DND-41 (cell line): ENCODE results near the gene TP63.
"Not testable (repeated sequence)": the region's sequence is repeated elsewhere in the genome, so short reads cannot be mapped to it uniquely, and the experiment has no call there.

ENCODE experiments used
- EZH2 ChIP-seq: IDR thresholded peaks from 3 replicates; pipeline ENCODE4 v1.6.1; 2012; ENCODE audit warnings: borderline replicate concordance, low read depth, mild to moderate bottlenecking, moderate library complexity, low read length, inconsistent platforms; ENCODE audit not compliant: severe bottlenecking
- TF ChIP-seq, protein P1 (sequence below): IDR thresholded peaks from 2 replicates; pipeline ENCODE4 v1.5.1; 2012; ENCODE audit warnings: borderline replicate concordance, low read length, moderate library complexity, mild to moderate bottlenecking; ENCODE audit not compliant: poor library complexity, severe bottlenecking; ENCODE audit errors: extremely low read depth

DNA sequence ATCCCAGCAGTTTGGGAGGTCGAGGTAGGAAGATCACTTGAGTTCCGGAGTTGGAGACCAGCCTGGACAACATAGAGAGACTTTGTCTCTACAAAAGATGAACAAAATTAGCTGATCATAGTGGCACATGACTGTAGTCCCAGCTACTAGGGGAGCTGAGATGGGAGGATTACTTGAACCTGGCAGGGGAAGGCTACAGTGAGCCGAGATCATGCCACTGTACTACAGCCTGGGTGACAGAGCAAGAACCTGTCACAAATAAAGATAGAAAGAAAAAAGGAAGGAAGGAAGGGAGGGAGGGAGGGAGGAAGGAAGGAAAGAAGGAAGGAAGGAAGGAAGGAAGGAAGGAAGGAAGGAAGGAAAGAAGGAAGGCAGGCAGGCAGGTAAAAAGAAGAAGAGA is 41.2 kb downstream of the TP63 start:
- TF ChIP-seq EZH2: not testable (repeated sequence)
- TF ChIP-seq, protein P1, sequence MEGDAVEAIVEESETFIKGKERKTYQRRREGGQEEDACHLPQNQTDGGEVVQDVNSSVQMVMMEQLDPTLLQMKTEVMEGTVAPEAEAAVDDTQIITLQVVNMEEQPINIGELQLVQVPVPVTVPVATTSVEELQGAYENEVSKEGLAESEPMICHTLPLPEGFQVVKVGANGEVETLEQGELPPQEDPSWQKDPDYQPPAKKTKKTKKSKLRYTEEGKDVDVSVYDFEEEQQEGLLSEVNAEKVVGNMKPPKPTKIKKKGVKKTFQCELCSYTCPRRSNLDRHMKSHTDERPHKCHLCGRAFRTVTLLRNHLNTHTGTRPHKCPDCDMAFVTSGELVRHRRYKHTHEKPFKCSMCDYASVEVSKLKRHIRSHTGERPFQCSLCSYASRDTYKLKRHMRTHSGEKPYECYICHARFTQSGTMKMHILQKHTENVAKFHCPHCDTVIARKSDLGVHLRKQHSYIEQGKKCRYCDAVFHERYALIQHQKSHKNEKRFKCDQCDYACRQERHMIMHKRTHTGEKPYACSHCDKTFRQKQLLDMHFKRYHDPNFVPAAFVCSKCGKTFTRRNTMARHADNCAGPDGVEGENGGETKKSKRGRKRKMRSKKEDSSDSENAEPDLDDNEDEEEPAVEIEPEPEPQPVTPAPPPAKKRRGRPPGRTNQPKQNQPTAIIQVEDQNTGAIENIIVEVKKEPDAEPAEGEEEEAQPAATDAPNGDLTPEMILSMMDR: not testable (repeated sequence)
